ENCODE results near the gene KLF11. TPM values are rescaled to one million over a fixed set of nuclear protein-coding genes. Genes with fewer than 3 reads are reported as not detected.
A peak's percentile ranks its signal among the peaks of the same experiment; 100 is the strongest.
"Not testable (repeated sequence)": the region's sequence is repeated elsewhere in the genome, so short reads cannot be mapped to it uniquely, and the experiment has no call there.

Gene KLF11
- polyA plus RNA-seq, 1 experiment = 4.9 TPM

DNA sequence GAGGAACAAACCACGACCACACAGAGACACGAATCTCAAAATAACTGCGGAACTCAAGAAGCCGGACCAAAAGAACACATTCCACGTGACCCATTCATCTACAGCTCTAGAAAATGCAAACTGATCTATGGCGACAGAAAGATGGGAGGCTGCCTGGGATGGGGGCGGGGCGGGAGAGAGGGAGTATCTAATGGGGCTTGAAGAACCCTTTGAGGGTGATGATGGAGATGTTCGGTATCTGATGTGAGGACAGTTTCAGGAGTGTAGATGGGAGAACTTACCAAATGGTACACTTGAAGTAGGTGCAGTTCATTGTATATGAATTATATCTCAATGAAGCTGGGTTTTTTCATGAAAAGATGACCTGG lies 34.6 kb upstream of the KLF11 start:
- Histone ChIP-seq H3K4me3 (ENCODE audit: low read depth, low read length) (no peak overlapping the region), H3K27me3 (ENCODE audit: control insufficient read depth, insufficient read depth, low read length) (no peaks in the 10 kb centered on the region), H3K27ac (ENCODE audit: low read depth, low read length) (no peak overlapping the region), H3K9me3 (ENCODE audit: control insufficient read depth, insufficient read depth, low read length) (peaks cover 40% of the 10 kb centered on the region)
- TF ChIP-seq, protein P1, sequence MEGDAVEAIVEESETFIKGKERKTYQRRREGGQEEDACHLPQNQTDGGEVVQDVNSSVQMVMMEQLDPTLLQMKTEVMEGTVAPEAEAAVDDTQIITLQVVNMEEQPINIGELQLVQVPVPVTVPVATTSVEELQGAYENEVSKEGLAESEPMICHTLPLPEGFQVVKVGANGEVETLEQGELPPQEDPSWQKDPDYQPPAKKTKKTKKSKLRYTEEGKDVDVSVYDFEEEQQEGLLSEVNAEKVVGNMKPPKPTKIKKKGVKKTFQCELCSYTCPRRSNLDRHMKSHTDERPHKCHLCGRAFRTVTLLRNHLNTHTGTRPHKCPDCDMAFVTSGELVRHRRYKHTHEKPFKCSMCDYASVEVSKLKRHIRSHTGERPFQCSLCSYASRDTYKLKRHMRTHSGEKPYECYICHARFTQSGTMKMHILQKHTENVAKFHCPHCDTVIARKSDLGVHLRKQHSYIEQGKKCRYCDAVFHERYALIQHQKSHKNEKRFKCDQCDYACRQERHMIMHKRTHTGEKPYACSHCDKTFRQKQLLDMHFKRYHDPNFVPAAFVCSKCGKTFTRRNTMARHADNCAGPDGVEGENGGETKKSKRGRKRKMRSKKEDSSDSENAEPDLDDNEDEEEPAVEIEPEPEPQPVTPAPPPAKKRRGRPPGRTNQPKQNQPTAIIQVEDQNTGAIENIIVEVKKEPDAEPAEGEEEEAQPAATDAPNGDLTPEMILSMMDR (IDR thresholded peaks at IDR 0.05; ENCODE audit: low read depth, low read length) = no peak
- ChIA-PET POLR2A (no interaction called here), CTCF (interaction anchor here (1.2 to 3.5 kb wide), 2 partner anchors 25 to 195 kb away, joined by 3 to 16 read pairs; no protein-coding TSS in a partner anchor)
- no peak for DNase-seq (ENCODE audit: low read depth, low spot score)

DNA sequence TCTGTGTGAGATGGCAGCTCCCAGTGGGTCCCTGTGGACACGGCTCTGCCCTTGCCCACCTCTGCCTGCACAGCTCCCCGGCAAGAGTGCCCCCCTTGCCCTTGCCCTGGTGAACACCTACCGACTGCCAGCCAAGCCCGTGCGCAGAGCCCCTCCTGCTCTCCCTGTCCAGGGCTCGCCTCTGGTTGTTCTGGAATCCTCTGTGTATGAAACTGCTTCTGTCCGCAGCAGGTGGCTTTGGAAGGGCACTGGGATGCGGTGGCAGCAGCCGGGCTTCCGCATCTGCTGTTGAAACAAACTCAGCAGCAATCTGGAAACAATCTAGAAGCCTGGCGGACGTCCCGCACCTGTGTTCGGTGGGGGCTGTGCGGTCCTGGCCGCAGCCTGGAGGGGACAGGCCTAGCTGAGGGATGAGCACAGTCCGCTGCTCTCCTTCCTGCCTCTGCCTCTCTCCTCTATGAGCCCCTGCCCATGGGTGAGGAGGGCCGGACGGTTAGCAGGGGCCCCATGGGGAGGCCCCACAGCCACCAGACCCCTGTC lies 34.0 kb upstream of the KLF11 start:
- no peak for DNase-seq (ENCODE audit: low read depth, low spot score)
- Histone ChIP-seq H3K27me3 (ENCODE audit: control insufficient read depth, insufficient read depth, low read length) (no peaks in the 10 kb centered on the region), H3K9me3 (ENCODE audit: control insufficient read depth, insufficient read depth, low read length) (peaks cover 46% of the 10 kb centered on the region), H3K27ac (ENCODE audit: low read depth, low read length) (no peak overlapping the region), H3K4me3 (ENCODE audit: low read depth, low read length) (no peak overlapping the region)
- CTCF ChIA-PET = interaction anchor here (1.2 to 3.5 kb wide), 2 partner anchors 25 to 195 kb away, joined by 3 to 16 read pairs; no protein-coding TSS in a partner anchor
- TF ChIP-seq, protein P1 (IDR thresholded peaks at IDR 0.05; ENCODE audit: low read depth, low read length) = no peak
- POLR2A ChIA-PET = no interaction called here

DNA sequence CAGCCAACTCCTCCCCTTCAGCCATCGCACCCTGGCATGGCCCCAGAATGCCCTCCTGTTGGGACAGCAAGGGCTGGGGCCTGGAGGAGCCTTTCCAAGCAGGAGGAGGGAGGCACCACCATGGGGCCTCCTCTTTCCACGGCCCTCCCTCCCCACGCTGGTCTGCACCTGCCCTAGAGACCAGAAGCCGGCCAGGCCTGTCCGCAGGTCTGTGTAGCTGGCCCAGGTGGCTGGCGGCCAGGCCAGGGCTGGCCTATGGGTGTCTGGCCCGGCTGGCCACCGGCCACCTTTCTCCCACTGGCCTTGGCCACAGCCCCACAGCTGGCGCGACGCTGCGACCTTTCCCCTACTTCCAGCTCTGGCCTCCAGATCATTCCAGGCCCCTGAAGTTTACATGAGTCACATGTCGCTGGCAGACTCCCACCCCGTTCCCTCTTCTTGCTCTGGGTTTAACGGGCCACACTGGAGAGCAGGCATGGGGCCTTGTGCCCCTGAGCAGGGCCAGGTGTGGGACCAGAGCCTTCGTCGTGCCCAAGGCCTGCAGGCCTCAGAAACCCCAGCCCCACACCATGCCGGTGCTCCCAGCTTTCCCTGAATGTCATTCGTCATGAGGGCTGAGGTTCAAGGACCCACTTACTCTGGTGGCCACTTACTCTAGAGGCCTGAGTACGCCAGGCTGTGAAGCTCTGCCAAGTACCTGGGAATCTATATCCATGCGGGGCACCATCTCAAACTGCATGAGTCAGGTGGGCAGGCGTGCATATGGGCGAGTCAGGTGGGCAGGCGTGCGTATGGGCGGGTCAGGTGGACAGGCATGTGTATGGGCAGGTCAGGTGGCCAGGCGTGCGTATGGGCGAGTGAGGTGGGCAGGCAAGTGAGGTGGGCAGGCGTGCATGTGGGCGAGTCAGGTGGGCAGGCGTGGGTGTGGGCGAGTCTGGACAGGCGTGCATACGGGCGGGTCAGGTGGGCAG lies 33.3 kb upstream of the KLF11 start:
- TF ChIP-seq, protein P1 (IDR thresholded peaks at IDR 0.05; ENCODE audit: low read depth, low read length) = no peak

DNA sequence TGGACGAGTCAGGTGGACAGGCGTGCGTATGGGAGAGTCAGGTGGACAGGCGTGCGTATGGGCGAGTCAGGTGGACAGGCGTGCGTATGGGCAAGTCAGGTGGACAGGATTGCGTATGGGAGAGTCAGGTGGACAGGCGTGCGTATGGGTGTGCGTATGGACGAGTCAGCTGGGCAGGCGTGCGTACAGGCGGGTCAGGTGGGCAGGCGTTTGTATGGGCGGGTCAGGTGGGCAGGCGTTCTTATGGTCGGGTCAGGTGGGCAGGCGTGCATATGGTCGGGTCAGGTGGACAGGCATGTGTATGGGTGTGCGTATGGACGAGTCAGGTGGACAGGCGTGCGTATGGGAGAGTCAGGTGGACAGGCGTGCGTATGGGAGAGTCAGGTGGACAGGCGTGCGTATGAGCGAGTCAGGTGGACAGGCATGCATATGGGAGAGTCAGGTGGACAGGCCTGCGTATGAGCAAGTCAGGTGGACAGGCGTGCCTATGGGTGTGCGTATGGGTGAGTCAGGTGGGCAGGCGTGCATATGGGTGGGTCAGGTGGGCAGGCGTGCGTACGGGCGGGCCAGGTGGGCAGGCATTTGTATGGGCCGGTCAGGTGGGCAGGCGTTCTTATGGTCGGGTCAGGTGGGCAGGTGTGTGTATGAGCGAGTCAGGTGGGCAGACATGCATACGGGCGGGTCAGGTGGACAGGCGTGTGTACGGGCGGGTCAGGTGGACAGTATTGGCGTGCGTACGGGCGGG lies 32.3 kb upstream of the KLF11 start:
- DNase-seq (ENCODE audit: low read depth, low spot score); H3K4me3 ChIP-seq (ENCODE audit: low read depth, low read length); CTCF ChIA-PET; H3K27ac ChIP-seq (ENCODE audit: low read depth, low read length); POLR2A ChIA-PET; H3K27me3 ChIP-seq (ENCODE audit: control insufficient read depth, insufficient read depth, low read length): not testable (repeated sequence)
- H3K9me3 ChIP-seq (ENCODE audit: control insufficient read depth, insufficient read depth, low read length) = peaks cover 53% of the 10 kb centered on the region

More for the DNA sequence above, 33.3 kb upstream of the KLF11 start:
- ChIA-PET POLR2A (no interaction called here), CTCF (no interaction called here)
- H3K4me3 ChIP-seq (ENCODE audit: low read depth, low read length) = no peak overlapping the region
- H3K27ac ChIP-seq (ENCODE audit: low read depth, low read length) = peak overlapping the region; percentile 21
- no peaks in the 10 kb centered on the region for H3K27me3 ChIP-seq (ENCODE audit: control insufficient read depth, insufficient read depth, low read length)
- H3K9me3 ChIP-seq (ENCODE audit: control insufficient read depth, insufficient read depth, low read length) = peaks cover 53% of the 10 kb centered on the region
- peak; percentile 24 for DNase-seq (ENCODE audit: low read depth, low spot score)

DNA sequence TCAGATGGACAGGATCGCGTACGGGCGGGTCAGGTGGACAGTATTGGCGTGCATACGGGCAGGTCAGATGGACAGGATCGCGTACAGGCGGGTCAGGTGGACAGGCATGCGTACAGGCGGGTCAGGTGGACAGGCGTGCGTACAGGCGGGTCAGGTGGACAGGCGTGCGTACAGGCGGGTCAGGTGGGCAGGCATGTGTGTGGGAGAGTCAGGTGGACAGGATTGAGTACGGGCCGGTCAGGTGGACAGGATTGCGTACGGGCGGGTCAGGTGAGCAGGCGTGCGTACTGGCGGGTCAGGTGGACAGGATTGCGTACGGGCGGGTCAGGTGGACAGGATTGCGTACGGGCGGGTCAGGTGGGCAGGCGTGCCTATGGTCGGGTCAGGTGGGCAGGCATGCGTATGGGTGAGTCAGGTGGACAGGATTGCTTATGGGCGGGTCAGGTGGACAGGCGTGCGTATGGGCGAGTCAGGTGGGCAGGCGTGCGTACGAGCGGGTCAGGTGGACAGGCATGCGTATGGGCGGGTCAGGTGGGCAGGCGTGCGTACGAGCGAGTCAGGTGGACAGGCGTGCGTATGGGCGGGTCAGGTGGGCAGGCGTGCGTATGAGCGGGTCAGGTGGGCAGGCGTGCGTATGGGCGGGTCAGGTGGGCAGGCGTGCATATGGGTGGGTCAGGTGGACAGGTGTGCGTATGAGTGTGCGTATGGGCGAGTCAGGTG lies 31.6 kb upstream of the KLF11 start:
- H3K27ac ChIP-seq (ENCODE audit: low read depth, low read length); POLR2A ChIA-PET; DNase-seq (ENCODE audit: low read depth, low spot score); H3K4me3 ChIP-seq (ENCODE audit: low read depth, low read length); H3K27me3 ChIP-seq (ENCODE audit: control insufficient read depth, insufficient read depth, low read length); CTCF ChIA-PET: not testable (repeated sequence)
- H3K9me3 ChIP-seq (ENCODE audit: control insufficient read depth, insufficient read depth, low read length) = peaks cover 57% of the 10 kb centered on the region

DNA sequence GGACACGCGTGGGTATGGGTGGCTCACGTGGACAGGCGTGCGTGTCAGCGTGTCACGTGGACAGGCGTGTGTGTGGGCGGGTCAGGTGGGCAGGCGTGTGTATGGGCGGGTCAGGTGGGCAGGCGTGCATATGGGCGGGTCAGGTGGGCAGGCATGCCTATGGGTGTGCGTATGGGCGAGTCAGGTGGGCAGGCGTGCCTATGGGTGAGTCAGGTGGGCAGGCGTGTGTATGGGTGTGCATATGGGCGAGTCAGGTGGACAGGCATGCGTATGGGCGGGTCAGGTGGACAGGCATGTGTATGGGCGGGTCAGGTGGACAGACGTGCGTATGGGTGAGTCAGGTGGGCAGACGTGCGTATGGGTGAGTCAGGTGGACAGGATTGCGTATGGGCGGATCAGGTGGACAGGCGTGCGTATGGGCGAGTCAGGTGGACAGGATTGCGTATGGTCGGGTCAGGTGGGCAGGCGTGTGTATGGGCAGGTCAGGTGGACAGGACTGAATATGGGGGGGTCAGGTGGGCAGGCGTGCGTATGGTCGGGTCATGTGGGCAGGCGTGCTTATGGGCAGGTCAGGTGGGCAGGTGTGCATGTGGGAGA lies 30.9 kb upstream of the KLF11 start:
- H3K27ac ChIP-seq (ENCODE audit: low read depth, low read length); H3K4me3 ChIP-seq (ENCODE audit: low read depth, low read length); DNase-seq (ENCODE audit: low read depth, low spot score); H3K27me3 ChIP-seq (ENCODE audit: control insufficient read depth, insufficient read depth, low read length); POLR2A ChIA-PET; CTCF ChIA-PET: not testable (repeated sequence)
- H3K9me3 ChIP-seq (ENCODE audit: control insufficient read depth, insufficient read depth, low read length) = peaks cover 64% of the 10 kb centered on the region

All from AG04450 (cell line).